NK-92 treated with Interleukin-12 subunit alpha and Interleukin-12 subunit beta, amount 100 ng/mL, for 24 hours (cell line): ENCODE results near the gene ARHGAP9.
"Not testable (repeated sequence)": the region's sequence is repeated elsewhere in the genome, so short reads cannot be mapped to it uniquely, and the experiment has no call there.

Experiments
- DNase-seq: peaks from one replicate; lab custom pipeline; 2025; lab: John Stamatoyannopoulos, UW

ARHGAP9 gene

DNA sequence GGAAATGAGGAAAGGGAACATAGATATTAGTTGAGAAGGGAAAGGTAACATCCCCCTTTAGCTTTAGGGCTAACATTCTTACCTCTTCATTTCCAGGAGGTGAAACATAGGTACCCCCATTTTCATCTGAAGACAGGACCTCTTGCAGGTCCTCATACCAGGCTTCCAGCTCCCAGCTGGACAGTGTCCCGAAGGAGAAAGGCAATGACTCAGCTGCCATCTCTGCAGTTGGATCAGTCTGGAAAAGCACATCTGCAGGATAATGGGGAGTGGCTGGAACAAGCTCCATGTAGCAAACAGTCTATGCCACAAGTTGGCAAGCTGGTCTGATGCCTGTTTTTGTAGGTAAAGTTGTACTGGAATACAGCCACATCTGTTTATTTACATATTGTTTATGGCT, 37.5 kb upstream of the ARHGAP9 start:
- DNase-seq: no peak

DNA sequence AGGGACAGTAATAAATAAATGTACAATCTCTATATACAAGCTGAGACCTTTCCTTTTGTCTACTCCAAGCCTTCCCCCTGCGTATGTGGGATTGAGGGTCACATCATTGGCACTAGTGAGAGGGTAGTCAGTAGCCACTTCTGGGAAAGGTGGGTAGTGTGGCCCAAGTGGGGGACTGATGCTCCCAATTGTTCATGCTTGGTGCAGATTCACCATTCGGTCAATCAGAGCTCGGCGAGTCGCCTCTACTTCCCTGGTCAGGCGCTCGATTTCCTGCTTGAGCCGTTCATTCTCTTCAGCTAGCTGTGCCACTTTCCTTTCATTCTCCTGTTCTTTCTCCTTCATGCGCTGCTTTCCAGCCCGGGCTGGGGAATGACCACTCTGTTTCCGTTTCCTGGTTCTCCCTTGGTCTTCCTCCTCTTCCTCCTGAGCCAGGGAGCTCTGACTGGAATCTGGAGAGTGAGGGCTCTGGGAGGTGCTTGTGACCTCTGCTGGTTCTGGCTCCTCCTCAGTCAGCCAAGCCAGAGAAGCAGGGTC, 37.0 kb upstream of the ARHGAP9 start:
- DNase-seq: no peak

DNA sequence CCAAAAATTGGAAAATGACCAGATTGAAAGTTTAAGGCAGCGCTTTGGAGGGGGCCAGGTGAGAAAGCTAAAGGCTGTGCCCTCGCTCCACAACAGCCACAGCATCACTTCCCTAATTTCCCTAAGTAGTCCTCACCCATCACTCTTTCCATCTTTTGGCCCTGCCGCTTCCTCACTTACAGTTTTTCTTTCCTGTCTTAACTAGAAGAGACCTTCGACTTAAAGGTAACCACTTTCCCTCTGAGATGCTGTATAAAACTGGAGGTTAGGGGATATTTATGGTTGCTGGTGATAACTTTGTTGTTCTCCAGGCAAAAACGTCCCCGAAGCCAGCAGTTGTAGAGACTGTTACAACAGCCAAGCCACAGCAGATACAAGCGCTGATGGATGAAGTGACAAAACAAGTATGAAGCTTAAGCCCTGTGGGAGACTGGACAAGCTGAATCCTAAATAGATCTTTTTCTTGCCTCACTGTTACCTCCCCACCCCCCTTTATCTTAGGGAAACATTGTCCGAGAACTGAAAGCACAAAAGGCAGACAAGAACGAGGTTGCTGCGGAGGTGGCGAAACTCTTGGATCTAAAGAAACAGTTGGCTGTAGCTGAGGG, 36.4 kb upstream of the ARHGAP9 start:
- DNase-seq: no peak

DNA sequence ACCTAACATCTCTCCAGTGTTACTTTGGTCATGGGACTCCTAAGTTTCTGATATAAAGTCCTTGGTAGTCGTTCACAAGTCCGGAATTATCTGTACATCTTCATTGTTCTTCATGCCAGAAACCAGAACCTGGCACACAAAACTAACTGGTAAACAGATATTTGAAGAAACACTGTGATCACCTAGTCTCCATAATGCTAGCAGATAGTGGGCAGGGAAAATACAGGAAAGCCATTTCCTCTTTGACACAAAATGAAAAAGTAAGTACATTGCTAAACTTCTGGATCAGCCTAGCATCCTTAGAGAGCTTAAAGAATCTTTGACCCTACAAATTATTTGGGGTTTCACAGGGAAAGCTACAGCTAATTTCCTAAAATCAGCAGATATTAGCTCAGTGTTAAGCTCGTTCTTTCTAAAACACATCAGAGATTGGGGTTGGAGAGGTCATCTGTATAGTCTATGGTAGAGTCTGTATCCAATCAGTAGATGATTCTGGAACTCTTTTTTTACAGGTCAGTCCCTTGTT, 35.8 kb upstream of the ARHGAP9 start:
- no peak for DNase-seq

DNA sequence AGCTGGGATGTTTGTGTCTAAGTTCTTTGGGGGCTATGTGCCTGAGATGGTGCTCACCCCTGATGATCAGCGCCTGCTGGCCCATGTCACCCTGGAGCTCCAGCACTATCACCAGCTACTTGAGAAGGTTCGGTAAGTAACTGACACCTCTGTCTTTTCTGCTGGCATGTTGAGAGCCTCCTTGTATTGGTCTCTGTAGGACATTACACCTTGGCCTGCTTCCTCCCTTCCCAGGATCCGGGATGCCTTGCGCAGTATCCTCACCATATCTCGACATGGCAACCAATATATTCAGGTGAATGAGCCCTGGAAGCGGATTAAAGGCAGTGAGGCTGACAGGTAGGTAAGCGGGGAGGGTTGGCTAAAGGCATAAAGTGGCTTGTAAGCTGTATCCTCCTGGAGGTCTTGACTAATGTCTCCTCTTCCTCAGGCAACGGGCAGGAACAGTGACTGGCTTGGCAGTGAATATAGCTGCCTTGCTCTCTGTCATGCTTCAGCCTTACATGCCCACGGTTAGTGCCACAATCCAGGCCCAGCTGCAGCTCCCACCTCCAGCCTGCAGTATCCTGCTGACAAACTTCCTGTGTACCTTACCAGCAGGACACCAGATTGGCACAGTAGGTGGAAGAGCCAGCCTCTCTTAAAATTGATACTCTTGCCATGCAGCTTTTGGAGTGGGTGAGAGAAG, 35.2 kb upstream of the ARHGAP9 start:
- DNase-seq: no peak

DNA sequence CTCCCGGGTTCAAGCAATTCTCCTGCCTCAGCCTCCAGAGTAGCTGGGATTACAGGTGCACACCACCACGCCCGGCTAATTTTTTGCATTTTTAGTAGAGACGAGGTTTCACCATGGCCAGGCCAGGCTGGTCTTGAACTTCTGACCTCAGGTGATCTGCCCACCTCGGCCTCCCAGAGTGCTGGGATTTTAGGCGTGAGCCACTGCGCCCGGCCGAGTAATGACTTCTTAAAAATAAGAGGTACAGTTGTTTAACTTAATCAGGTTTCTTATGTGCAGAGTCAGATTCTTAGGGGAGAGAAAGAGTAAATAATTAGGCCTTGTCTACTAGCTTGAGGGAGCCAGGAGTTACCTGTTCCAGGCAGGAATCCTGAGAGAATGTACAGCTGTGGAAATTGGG, 34.6 kb upstream of the ARHGAP9 start:
- not testable (repeated sequence) for DNase-seq

DNA sequence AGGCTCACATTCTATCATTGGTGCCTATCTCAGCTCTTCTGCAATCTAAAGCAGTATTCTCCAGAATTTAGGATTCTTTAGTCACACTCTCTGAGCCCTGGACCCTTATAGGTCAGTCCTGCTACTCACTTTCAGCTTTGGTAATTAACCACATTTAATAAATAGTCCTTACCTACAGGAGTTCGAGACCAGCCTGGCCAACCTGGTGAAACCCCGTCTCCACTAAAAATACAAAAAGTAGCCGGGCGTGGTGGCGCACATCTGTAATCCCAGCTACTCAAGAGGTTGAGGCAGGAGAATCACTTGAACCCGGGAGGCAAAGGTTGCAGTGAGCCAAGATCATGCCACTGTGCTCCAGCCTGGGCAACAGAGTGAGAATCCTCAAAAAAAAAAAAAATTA, 34.0 kb upstream of the ARHGAP9 start:
- DNase-seq: not testable (repeated sequence)

DNA sequence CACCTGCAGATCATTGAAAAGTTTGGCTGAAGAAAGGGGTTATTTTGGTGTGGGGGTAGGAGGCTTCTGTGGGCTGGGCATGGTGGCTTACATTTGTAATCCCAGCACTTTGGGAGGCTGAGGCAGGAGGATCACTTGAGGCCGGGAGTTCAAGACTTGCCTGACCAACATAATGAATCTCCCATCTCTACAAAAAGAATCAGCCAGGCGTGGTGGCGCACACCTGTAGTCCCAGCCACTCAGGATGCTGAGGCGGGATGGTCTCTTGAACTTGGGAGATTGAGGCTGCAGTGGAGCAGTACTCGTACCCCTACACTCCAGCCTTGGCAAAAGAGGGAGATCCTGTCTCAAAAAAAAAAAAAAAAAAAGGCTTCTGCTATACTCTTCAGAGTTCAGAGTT, 33.6 kb upstream of the ARHGAP9 start:
- no peak for DNase-seq

DNA sequence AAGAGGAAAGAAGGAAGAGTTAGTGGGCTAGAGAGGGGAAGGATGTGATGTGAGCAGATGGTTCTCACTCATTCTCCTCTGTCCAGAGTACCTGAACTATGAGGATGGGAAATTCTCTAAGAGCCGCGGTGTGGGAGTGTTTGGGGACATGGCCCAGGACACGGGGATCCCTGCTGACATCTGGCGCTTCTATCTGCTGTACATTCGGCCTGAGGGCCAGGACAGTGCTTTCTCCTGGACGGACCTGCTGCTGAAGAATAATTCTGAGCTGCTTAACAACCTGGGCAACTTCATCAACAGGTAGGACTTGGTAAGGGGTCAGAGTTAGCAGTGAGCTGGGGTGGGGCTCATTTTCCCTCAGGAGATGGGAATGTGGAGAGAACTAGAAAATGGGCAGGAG, 33.0 kb upstream of the ARHGAP9 start:
- no peak for DNase-seq

DNA sequence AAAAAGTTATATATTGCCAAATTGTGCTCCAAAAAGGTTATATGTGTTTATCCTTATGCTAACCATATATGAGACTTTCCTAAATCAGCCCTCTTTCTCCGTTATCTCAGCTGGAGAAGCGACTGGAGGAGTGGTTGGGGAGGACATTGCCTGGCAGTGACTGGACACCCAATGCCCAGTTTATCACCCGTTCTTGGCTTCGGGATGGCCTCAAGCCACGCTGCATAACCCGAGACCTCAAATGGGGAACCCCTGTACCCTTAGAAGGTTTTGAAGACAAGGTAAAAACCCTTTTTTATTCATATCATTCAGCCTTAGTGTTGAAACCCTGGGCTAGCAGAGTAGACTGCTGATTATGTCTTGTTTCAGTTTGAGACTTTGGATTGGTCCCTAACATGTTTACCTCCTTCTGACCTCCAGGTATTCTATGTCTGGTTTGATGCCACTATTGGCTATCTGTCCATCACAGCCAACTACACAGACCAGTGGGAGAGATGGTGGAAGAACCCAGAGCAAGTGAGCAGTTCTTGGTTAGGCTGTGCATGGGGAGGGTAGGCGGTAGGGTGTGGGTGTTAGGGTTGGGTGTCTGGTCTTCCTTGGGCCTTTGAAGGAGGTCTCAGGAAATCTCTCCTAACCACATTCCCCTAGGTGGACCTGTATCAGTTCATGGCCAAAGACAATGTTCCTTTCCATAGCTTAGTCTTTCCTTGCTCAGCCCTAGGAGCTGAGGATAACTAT, 32.1 kb upstream of the ARHGAP9 start:
- DNase-seq: no peak

DNA sequence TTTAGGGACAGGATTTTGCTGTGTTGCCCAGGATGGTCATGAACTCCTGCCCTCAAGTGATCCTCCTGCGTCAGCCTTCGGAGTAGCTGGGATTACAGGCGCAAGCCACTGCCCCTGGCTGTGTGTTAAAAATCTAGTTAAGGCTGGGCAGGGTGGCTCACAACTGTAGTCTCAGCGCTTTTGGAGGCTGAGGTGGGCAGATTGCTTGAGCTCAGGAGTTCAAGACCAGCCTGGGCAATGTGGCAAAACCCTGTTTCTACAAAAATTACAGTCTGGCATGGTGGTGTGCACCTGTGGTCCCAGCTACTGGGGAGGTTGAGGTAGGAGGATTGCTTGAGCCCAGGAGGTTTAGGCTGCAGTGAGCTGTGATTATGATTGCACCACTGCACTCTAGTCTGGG, 31.5 kb upstream of the ARHGAP9 start:
- DNase-seq: no peak

DNA sequence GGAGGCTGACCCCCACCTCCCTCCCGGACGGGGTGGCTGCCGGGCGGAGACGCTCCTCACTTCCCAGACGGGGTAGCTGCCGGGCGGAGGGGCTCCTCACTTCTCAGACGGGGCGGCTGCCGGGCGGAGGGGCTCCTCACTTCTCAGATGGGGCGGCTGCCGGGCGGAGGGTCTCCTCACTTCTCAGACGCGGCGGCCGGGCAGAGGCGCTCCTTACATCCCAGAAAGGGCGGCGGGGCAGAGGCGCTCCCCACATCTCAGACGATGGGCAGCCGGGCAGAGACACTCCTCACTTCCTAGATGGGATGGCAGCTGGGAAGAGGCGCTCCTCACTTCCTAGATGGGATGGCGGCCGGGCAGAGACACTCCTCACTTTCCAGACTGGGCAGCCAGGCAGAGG, 28.1 kb upstream of the ARHGAP9 start:
- DNase-seq: not testable (repeated sequence)

DNA sequence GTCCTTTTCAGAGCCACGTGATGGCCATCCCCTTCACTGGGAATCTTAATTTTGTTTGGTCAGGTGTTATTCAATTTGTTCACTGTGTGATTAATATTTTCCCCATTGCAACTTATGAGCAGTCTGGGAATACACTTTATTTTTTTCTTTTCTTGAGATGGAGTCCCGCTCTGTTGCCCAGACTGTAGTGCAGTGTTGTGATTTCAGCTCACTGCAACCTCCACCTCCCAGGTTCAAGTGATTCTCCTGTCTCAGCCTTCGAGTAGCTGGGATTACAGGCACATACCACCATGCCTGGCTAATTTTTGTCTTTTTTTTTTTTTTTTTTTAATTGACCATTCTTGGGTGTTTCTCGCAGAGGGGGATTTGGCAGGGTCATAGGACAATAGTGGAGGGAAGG, 26.9 kb upstream of the ARHGAP9 start:
- not testable (repeated sequence) for DNase-seq

DNA sequence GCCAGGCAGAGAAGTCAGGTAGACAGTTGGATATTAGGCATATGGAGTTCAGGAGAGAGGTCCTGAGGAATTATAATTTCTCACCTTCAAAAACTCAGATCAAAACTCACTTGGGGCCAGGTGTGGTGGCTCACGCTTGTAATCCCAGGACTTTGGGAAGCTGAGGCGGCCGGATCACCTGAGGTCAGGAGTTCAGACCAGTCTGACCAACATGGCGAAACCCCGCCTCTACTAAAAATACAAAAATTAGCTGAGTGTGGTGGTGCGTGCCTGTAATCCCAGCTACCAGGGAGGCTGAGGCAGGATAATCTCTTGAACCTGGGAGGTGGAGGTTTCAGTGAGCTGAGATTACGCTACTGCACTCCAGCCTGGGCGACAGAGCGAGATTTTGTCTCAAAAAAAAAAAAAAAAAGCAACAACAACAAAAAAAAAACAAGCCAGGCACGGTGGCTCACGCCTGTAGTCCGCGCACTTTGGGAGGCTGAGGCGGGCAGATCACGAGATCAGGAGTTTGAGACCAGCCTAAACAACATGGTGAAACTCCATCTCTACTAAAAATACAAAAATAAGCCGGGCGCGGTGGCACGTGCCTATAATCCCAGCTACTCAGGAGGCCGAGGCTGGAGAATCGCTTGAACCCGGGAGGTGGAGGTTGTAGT, 22.8 kb upstream of the ARHGAP9 start:
- DNase-seq: not testable (repeated sequence)

DNA sequence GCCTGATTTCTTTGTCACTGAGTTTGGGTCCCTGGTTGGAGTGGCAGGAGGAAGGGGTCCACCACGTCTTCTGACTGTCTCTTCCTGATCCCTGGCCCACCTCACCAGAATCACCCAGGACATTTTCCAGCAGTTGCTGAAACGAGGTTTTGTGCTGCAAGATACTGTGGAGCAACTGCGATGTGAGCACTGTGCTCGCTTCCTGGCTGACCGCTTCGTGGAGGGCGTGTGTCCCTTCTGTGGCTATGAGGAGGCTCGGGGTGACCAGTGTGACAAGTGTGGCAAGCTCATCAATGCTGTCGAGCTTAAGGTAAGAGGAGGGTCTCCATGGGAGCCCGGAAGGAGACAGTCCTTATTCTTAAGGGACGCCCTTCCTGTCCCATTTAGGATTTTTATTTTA, 20.5 kb upstream of the ARHGAP9 start:
- no peak for DNase-seq

DNA sequence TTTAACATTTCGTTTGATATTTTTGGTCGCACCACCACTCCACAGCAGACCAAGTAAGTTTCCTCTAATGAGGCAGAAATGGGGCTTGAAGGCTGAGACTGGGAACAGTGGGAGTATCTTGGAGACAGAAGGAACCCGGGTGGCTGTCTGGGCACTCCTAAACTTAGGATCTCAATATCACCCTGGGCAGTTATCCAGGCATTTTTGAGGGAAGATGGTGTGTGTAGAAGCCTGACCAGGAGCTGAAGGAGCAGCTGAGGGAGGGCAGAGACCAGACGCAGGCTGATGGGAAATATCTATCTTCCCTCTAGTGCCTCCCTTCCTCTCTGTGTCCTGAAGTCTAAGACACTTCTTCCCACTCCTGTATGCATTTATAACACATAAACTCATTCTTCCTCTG, 18.9 kb upstream of the ARHGAP9 start:
- DNase-seq: no peak

DNA sequence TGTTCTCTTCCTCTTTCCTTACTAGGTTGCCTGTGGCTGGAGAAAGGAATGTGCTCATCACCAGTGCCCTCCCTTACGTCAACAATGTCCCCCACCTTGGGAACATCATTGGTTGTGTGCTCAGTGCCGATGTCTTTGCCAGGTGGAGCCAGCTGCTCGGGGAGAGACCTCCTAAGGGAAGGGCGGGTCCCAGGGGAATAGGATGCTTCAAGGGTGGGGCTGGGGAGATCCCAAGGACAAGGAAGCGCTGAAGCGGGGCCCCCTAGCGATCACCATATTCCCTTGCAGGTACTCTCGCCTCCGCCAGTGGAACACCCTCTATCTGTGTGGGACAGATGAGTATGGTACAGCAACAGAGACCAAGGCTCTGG, 18.5 kb upstream of the ARHGAP9 start:
- DNase-seq: no peak

DNA sequence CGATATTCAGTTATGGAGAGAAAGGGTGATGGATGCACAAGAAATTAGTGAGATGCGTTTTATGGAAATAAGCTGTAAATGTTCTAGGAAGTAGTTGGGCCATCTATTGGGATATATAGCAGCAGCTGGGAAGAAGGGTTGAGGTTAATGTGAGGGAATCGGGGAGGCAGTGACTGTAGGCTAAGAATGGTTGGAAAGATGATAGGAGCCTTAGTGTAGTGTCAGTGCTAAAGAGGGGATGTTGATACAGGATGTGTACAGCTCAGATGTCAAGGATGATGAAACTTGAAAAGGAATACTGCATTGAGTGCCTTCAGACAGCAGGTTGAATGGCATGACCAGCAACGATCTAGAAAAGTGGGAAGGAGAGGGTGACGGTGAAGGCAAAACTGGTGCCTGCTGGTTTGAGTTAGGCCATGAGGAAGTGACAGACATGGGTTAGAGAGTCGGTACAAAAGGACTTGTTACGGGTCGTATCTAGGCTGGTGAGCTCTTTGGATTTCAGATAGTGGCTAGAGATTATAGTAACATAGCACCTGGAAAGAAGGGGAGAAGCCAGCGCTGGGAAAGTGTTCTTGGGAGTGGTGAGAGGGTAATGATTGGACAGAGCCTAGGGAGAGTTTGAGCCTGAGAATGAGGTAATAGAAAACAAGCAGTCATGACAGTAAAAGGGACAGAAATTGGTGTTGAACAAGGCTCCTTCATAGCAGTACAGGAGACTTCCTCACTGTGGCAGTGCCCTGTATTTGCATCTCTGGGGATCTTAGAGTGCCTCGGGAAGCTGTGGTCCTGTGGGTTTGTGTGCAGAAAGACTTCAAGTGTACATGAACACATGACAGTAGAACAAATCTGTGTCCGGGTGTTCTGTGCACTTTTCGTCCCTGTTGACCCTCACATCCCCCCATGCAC, 17.8 kb upstream of the ARHGAP9 start:
- DNase-seq: no peak

DNA sequence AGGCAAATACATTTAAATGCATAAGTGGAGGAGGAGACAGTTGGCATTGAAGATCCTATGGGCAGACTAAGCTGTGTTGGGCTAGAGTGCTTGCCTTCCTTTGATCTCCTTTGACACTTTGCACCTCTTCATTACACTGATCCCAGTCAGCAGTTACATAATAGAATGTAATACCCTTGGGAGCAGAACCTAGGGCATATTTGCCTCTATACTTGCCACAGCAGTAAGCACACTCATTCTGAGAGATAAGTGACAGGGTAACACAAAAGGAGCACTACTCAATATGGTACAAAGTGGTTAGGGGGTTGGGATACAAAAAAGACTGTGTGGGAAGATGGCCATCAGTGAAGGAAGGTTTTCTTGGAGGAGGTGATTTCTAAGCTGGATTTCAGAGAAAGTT, 17.2 kb upstream of the ARHGAP9 start:
- DNase-seq: no peak

DNA sequence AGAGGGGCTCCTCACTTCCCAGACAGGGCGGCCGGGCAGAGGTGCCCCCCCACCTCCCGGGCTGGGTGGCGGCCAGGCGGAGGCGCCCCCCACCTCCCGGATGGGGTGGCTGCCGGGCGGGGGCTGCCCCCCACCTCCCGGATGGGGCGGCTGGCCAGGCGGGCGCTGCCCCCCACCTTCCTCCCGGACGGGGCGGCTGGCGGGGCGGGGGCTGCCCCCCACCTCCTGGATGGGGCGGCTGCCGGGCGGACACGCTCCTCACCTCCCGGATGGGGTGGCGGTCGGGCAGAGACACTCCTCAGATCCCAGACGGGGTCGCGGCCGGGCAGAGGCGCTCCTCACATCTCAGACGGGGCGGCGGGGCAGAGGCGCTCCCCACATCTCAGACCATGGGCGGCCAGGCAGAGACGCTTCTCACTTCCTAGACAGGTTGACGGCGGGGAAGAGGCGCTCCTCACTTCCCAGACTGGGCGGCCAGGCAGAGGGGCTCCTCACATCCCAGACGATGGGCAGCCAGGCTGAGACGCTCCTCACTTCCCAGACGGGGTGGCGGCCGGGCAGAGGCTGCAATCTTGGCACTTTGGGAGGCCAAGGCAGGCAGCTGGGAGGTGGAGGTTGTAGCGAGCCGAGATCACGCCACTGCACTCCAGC, 15.5 kb upstream of the ARHGAP9 start:
- not testable (repeated sequence) for DNase-seq
